GM18870 (cell line): ENCODE measurements around the gene AGO1.
"Not testable (repeated sequence)": the region's sequence is repeated elsewhere in the genome, so short reads cannot be mapped to it uniquely, and the experiment has no call there.

Source experiments
- ATAC-seq: cut with Tn5 transposase; IDR thresholded peaks from one replicate; pipeline ENCODE4 v1.9.1; 2021; ENCODE audit warnings: moderate library complexity; ENCODE audit not compliant: unreplicated experiment

AGO1 gene

GRCh38 chr1:35869245-35869950 is 13.6 kb upstream of the AGO1 start:
- not testable (repeated sequence) for ATAC-seq

DNA sequence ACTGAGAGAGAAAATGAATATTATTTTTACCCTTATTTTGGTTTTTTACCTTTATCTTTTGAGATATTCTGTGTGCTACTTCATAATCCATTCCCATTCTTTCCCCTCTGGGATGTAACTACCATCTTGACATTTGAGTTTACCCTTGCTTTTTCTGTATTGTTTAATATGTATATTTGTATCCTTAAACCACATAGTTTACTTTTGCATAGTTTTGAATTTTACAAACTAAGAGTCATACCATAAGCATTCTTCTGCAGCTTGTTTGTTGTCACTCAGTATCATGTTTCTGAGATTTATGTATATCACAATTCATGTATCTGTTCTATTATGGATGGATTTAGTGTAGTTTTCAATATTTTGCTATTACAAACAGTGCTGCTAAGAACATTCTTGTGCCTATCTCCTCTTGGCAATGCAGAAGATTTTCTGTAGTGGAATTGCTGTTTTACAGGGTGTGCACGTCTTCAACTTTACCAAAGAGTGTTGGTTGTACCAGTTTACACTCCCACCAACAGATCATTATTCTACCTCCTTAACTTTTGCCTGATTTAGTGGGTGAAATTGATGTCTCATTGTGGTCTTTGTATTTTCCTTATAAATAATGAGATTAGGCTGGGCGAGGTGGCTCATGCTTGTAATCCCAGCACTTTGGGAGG is 12.2 kb upstream of the AGO1 start:
- ATAC-seq = no peak

GRCh38 chr1:35873243-35873750 is 9.7 kb upstream of the AGO1 start:
- no peak for ATAC-seq

DNA sequence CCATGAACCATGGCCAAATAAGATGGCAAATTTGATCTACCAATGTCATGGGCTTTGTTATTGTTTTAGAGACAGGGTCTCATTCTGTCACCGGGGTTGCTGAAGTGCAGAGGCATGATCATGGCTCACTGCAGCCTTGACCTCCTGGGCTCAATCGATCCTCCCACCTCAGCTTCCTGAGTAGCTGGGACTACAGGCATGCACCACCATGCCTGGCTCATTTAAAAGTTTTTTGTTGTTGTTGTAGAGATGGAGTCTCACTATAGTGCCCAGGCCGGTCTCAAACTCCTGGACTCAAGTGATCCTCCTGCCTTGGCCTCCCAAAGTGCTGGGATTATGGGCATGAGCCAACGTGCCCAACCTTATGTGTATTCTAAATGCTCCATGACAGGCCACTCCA is 8.9 kb upstream of the AGO1 start:
- not testable (repeated sequence) for ATAC-seq

DNA sequence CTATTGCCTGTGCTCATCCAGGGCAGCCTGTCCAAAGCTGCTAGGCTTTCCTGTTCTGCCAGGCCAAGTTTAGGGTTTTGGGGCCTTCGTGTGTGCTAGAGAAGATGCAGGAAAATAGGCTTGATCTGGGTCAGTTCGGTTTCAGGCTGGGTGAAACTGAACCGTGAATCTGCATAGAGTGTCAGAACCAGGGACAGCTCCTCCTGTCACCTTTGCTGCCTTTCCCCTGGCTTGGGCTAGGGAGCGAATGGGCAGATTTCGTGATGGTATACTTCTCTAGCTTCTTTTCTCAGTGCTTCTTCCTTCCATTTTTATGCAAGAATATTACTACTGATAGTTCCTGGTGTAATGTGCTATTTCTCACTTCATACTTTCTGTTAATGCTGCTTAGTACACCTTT is 6.0 kb upstream of the AGO1 start:
- ATAC-seq = no peak

DNA sequence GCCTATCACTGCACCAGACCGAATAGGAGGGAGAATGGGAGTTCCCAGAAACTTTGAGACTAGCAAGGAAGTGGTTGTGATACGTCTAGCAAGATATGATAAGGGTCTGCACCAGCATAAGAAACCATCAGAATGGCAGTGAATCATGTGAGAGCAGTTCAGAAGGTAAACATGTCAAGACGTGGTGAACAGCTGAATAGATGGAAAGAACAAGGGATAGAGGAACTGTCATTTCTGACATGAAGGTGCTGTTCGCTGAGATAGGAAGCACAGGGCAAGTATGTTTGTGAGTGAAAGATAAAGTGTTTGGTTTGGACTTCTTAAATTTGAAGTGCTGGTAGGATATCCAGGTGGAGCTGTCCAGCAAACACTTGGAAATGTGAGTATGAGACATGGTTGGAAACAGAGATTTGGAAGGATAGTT is 1.1 kb upstream of the AGO1 start:
- no peak for ATAC-seq

DNA sequence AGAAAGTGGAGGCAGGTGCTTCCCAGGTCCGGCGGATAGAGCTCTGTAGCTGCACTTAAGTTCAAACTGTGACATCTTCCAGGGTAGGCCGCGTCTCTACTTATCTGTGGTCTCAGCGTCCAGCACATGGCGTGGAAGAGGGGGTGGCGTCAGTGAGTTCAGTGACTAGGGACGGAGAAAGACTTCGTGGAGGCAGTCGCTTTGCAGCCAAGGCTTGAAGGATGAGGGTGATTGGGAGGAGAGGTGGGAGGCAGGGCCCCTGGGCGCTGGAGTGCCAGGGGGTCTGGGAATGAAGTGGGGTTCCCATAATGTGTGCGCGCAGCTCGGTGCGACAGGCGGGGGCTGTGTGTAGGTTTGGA is 444 bp upstream of the AGO1 start:
- ATAC-seq = no peak

- no peak for ATAC-seq
Measured at GRCh38 chr1:35883635-35884101, 659 bp downstream of the AGO1 start.

GRCh38 chr1:35884934-35885333 is 1.9 kb downstream of the AGO1 start:
- no peak for ATAC-seq

GRCh38 chr1:35885961-35886558 is 3.1 kb downstream of the AGO1 start:
- no peak for ATAC-seq

- ATAC-seq = no peak
Measured at GRCh38 chr1:35886577-35887431, 3.8 kb downstream of the AGO1 start.

DNA sequence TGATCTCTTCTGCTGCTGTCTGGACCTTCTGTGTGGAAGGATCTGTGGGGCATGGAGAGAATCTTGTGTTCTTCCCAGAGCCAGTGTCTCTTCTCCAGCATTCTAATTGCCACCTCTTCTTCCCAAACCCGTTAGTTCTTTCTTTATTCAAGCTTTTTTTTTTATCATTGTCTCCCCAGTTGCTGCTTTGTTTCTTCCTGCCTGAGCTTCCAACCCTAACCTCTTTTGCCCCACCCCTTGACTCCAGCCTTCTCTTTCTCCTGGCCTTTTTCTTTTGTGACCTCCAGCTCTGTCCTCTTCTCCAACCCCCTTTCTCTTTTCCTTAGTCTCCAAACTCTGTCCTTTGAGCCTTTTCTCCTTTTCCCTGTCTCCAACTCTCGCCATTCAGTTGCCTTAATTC is 4.5 kb downstream of the AGO1 start:
- no peak for ATAC-seq

DNA sequence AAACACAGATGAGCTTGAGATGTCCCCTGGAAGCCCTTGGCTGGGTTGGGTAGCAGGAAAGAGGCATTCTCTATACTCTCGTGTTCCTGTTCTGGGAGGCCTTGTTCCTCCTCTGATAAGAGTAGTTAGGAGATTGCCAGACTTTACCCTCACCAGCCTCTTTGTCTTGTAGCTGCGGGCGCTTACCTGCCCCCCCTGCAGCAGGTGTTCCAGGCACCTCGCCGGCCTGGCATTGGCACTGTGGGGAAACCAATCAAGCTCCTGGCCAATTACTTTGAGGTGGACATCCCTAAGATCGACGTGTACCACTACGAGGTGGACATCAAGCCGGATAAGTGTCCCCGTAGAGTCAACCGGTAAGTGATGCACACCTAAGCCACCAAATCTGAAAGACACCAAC is 5.2 kb downstream of the AGO1 start:
- no peak for ATAC-seq

GRCh38 chr1:35888981-35889380 is 6.0 kb downstream of the AGO1 start:
- not testable (repeated sequence) for ATAC-seq

GRCh38 chr1:35893051-35893879 is 10.3 kb downstream of the AGO1 start:
- no peak for ATAC-seq

- no peak for ATAC-seq
Measured at GRCh38 chr1:35894183-35894582, 11.2 kb downstream of the AGO1 start.

DNA sequence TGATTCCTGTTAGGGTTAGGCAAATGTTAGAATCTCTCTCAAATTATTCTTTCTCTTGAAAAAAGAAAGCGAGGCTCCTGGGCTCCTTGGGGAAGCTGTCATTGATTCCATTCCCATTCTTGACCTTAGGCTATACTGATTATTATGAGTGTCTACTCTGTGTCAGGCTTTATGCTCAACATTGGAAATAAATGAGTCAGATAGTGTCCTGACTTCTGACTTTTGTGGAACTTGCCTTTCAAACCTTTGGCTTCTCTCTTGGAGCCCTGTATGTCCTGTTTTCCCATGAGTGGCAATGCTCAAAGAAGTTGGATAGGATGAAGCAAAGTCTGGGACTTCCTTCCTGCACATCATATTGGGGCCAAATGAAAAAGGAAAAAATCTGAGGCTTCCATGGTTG is 11.6 kb downstream of the AGO1 start:
- ATAC-seq = no peak

- ATAC-seq = no peak
Measured at GRCh38 chr1:35899941-35900340, 16.9 kb downstream of the AGO1 start.

- no peak for ATAC-seq
Measured at GRCh38 chr1:35901235-35901634, 18.2 kb downstream of the AGO1 start.

DNA sequence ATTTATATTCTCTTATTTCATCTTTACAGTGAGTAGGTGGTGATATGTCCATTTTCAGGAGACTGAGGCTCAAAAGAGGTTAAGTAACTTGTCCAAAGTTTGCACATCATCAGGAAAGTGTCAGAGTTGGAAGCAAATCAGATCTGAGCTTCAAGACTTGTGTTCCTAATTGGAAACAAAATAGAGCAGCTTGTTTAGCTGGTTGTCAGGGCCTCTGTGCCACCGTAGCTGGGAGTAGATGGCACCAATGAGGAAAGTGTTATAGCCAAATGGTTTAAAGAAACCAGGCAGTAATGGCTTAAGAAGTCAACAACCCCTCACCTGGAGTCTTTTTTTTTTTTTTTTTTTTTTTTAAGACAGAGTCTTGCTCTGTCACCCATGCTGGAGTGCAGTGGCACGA is 19.7 kb downstream of the AGO1 start:
- ATAC-seq = no peak
